GM19238 (cell line): Measurements from ENCODE around the gene CD164L2.
"Not testable (repeated sequence)": the region's sequence is repeated elsewhere in the genome, so short reads cannot be mapped to it uniquely, and the experiment has no call there.

Source experiments
- DNase-seq: peaks from one replicate; pipeline ENCODE4 v3.0.0; 2011; ENCODE audit warnings: low spot score; ENCODE audit not compliant: insufficient read length

CD164L2 gene

DNA sequence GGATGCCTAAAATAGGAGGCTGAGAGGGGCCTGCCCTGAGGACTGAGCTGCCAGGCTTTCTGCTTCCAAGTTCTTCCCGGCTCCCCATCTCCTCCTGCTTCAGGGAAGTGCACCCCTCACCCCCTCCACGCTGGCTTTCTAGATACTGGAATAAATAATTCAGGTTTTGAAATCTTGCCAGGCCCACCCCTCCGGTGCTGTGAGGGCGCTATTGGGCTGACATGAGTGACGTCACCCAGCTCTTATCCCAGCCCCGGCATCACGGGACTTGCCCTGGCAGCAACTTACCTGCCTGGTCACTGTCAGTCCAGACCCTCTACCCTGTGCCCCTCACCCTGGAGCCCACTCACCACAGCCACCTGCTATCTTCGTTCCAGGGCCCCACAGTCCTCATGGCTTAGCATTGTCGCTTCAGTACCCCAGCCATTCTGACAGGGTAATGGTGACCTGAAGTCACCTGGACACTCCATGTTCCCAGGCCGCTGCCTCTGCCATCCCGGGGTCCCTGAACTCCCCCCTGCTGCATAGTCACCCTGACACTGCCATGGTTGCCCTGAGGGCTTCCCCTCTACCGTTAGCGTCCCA lies 8.5 kb upstream of the CD164L2 start:
- DNase-seq: no peak

DNA sequence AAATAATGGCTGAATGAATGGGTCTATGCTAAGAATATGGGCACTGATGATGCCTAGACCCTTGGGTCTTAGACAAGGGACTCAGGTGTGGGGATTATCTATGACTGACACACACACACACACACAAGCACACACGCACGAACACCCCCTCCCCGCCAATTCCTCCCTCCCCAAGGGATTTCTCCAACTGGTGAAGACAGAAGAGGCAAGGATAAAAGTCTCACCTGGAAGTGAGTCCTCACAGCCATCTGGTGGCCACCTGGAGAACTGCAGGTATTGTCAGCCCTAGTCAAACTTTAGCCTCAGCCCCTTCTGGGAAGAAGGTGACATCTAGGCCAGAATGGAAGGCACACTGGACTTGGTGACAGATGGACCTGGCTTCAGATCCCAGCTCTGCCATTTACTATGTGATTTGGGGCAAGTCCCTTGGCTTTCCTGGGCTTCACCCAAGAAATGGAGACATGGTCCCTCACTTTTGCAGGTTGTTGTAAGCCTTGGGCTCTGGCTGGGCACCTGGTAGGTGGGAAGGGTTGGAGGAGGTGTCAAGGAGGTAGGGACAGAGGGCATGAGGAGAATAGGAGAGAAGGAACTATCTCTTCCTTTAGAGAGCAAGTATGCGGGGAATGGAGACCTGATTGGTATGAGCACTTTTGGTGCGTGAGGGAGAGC lies 5.3 kb upstream of the CD164L2 start:
- peak; percentile 67 for DNase-seq

DNA sequence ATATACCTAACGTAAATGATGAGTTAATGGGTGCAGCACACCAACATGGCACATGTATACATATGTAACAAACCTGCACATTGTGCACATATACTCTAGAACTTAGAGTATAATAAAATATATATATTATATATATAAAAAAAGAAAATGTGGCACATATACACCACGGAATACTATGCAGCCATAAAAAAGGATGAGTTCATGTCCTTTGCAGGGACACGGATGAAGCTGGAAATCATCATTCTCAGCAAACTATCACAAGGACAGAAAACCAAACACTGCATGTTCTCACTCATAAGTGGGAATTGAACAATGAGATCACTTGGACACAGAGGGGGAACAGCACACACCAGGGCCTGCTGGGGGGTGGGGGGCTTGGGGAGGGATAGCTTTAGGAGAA lies 1.7 kb upstream of the CD164L2 start:
- not testable (repeated sequence) for DNase-seq

DNA sequence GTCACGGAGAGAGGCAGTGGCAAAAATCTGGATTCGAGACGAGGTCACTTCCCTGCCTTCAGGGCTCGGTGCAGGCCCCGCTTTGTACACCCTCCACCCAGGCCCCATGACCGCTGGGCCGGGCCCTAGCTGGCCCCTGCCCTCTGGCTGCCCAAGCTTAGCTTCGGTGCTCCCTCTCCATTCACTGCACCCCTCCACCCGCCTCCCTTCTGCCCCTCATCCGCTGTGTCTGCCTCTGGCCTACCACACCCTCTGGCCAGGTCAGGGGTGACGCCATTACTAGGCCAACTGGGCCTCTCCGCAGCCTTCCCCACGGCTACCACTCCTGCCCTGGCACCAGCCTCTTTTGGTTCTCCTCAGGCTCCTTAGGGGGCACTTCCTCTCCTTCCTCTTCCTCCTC lies 528 bp upstream of the CD164L2 start:
- no peak for DNase-seq

DNA sequence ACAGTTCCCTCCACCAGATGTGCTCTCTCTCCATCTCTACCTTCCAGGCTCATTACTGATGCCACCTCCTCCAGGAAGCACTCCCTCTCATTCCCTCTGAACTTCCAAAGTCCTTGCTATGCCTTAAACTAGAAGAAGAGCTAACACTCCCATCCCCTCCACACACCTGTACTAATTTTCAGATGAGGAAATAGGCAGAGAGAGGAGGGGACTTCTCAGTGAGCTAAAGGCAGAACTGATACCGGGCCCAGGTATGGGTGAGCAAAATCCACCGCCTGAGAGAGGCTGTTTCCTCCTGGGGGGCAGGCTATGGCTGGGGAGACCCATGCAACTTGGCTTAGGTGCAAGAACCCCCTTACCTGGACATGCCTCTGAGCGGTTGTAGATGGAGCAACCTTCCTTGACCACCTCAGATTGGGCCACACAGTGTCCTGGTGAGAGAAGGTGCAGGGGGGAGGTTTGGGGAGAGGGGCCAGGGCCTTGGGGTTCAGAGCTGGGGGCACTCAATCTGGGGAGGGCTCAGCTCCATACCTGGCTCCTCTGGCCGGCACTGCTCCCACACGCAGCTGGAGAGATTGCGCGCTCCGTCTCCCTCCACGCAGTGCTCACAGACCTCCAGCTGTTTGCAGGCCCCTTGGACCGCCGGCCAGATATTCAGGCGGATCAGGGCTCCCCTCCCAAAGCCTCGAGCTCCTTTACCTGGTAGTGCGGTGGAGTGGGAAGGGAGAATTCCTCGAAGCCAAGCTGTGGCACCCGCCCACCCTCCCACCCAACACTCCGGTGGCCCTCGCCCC lies 967 bp downstream of the CD164L2 start:
- no peak for DNase-seq

DNA sequence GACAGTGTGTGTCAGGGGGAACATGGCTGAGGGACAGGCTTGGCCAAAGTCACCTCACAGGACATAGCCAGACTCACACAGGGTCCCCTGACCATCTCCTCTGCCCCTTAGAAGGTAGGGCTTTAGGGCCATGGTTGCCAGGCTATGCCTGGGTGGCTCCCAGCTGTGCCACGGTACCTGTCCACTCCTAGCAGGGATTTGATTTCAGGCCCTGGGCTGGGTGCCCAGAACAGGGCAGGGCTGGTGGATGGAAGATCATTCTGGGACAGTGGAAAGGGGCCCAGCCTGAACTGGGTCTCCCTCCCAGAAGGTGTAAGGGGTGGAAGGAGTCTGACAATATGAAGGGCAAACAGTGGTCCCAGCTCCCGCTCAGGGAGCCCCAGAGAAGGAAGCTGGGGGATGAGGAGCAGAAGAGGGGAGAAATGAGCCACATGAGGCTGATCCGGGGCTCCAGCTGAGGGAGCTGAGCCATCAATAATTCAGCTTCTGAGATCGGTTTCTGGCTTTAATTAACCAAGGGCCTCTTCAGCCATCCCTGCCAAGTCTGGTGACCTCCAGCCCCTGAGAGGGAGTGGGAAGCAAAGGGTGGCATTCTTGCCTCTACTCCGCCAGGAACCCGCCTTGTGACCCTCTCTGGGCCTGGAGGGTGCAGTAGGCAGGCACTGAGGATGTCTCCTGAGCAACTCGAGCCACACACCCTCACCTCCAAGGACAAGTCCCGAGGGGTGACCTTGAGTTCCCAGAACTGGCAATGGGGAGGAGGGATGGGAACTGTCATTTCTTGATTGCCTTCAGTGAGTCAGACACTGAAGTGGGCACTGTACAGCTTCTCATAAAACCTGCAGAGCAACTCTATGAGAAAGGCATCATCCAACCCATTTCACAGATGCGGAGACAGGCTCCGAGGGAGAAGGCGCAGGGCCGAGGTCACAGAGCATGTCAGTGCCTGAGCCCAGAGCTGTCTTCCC lies 2.1 kb downstream of the CD164L2 start:
- DNase-seq: no peak

DNA sequence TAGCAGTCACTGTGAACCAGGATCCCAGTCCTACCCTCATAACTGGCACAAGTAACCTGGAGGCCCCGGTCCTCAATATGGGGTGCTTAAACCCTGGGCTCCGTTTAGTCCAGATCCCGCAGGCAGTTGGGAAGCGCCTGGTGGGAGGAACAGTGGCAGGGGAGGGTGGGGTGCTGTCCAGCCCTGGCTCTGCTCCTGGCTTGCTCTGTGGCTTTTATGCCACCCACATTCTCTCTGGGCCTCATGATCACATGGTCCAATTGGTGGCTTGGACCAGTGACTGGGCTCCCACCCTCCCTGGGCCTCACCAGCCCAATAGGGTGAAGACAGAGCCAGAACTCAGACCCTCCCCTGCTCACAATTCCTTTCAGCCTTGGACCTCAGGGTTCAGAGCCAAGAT lies 2.9 kb downstream of the CD164L2 start:
- no peak for DNase-seq

DNA sequence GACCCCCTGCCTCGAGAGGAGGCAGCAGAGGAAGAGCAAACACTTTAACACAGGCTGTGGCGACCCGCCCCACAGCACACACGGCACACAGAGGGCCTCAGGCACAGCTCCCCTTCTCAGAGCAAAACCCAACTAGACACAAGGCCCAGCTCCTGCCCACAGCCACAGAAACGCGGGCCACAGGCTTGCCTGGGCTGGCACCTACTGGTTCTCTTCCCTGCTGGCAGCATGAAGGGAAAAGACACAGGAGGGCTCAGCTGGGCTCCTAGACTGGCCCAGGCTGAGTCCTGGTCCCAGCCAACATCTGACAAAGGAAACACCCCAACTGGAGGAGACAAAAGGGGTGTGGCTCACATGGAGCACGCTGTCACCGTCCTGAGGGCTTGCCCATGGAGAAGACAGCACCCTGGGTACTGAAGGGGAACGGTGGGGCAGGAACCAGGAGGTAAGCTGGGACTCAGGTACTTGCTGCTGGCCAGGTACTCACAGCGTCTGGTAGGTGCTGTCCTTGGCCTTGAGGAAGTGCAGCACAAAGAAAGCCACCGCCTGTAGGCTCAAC lies 3.5 kb downstream of the CD164L2 start:
- DNase-seq: no peak

DNA sequence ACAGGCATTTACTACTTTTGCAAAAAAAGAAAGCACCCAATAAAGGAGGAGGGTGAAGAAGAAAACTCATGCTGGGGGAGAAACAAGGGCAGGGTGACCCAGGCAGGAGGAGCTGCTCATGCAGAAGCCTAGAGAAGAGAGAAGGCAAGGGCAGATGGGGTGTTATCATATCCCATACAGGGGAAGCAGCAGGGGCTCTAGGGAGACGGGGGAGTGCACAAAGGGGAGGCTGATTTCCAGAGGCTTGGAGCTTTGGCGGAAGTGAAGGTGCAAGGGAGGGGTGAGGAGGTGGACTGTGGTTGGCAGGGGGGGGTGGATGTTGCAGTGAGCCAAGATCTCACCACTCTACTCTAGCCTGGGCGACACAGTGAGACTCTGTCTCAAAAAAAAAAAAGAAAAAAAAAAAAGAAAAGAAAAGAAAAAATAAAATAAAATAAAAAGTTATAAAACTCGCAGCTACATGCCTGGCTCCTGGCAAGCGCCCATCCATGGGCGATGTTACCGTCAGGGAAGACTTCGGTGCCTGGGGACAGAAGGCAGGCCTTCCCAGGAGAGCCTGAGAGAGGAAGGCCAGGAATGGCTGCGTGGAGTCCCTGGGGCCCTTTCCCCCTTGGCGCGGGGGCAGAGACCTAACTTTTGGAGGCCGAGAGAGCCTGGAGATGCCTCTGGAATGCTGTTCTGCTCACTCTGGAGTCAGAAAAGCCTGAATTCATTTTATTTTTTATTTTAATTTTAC lies 5.2 kb downstream of the CD164L2 start:
- DNase-seq: no peak

DNA sequence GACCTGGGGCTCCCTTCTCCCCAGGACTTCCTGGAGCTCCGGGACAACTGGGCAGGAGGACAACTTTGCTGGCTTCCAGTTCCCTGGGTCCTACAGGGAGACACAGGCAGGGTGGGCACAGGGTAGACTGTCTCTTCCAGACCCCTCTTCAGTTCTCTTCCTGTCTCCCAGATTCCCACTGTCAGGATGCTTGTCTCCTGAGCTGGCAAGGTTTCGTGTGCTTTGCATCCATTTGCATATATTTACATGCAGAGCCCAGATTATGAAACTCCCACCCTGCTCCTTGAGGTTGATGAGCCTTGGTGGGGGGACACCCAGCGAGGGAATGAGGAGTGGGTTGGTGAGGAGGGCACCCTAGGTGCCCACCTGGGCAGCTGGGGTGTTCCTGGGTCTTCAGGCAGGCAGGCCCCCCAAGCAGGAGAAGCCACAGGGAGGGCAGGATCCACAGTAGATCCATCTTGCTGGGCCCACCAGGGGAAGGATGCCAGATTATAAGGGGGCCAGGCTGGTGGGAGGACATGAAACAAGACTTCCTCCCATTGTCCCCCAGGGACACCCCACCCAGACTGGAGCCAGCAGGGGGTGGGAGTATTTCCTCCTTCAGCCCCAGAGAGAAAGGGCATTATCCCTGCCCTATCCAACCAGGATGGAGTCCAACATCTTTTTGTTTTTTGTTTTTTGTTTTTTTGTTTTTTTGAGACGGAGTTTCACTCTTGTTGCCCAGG lies 8.6 kb downstream of the CD164L2 start, which contains the start of gene FCN3:
TSS of gene FCN3 (minus strand) at position 463 of the 725 bp plus-strand sequence. CDS start at position 457, 6 bp downstream.
- DNase-seq: no peak

DNA sequence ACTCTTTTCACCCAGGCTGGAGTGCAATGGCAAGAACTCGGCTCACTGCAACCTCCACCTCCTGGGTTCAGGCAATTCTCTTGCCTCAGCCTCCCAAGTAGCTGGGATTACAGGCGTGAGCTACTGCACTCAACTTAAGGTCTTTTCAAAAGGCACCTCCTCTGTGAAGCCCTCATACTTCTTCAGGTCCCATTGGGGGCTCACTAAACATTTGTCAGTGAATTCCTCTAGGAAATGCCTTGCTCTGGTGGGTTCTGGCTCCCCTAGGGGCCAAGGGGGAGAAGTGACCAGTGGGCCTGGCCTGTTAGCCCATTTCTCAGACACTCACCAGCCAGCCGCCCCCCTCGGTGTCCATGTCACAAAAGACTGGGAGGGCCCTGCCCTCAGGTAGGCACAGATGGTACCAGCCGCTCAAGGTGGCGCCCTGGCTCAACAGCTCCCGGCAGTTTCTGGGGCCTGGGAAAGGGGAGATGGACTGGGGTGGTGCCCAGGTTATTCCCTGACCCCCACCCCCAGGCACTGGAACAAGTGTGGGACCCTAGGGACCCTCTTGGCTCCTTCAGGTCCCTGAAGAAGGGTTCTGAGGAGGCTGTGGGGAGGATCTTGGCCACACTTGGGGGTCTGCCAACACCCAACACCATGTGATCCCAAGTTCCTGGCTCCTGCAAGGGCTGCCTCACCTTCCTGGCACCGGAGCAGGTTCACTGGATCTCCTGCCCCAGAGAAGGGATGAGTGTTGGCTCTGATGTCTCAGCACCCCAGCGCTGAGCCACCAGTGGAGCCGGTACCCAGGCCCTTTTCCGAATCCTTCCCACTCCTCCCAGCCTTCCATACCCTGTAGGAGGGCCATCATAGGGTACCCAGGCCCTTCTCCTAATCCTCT lies 10.1 kb downstream of the CD164L2 start:
- no peak for DNase-seq

DNA sequence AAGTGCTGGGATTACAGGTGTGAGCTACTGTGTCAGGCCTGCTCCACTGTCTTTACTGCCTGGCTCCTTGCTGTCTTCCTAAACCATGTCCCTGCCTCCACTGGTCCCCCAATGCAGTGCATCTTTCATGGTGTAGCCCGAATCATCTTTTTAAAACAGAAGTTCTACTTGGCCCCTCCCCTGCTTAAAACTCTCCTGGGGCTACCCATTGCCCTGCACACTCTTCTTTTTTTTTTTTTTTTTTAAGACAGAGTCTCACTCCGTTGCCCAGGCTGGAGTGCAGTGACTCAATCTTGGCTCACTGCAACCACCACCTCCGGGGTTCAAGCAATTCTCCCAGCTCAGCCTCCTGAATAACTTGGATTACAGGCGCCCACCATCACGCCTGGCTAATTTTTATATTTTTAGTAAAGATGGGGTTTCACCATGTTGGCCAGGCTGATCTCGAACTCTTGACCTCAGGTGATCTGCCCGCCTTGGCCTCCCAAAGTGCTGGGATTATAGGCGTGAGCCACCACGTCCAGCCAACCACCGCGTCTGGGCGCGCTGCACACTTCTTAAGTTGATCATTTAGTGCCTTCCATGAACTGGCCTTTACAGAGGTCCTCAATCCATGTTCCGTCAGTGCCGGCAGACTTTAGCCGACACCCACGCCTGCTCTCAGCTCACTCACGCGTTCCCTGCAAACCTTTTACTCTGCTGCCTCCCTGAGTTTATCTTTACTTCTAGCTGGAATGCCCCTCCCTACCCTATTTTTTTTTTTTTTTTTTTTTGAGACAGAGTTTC lies 10.9 kb downstream of the CD164L2 start:
- no peak for DNase-seq

DNA sequence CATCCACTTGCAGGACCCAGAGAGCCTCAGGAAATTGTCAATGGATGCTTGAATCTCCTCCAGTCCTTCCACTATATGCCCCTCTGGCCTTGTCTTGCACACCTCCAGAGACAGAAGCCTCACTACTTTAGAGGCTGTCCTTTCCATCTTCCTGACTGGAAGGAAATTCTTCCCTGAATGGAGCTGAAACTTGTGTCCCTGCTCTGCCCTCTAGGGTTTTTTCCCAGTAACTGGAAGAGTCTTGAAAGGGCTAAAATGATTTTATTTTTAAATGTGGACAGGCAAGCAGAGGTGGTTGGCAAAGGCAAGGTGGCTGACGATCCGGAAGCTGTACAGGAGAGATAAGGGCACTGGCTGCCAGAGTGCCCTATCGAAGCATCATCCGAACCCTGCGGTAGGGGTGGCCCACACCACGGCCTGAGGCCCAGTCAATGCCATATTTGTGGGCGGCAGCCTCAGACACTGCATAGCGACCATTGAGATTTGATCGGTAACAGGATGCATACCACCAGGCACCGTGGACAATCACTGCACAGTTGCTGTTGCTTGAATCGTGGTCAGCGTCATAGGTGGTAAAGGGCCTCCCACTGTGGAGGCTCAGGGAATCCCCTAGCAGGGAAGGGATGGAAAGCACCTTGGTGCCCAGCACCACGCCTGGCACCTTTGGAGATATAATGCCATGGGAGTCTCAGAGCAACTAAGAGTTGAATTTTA lies 14.1 kb downstream of the CD164L2 start:
- DNase-seq: no peak

DNA sequence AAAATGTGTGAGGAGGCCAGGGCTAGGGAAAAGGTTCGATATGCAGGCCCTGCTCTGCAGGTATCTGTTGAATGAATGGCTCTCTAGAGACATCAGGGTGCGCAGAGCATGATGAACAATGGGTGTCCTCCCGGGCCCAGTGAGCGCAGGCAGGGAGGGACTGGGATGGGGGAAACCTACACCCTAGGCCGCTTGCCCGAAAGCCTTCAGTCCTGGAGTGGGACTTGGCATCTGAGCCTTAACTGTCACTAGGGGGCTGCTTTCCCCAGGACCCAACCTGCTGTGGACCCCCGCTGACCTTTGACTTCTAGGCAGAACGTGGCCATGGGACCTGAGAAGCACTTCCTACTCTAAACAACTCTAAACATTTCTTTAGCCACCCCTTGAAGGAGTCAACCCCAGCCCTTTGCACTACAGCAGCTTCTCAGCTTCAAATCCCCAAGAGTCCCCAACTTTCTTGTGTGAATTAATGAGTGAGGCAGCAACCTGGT lies 15.9 kb downstream of the CD164L2 start:
- no peak for DNase-seq

DNA sequence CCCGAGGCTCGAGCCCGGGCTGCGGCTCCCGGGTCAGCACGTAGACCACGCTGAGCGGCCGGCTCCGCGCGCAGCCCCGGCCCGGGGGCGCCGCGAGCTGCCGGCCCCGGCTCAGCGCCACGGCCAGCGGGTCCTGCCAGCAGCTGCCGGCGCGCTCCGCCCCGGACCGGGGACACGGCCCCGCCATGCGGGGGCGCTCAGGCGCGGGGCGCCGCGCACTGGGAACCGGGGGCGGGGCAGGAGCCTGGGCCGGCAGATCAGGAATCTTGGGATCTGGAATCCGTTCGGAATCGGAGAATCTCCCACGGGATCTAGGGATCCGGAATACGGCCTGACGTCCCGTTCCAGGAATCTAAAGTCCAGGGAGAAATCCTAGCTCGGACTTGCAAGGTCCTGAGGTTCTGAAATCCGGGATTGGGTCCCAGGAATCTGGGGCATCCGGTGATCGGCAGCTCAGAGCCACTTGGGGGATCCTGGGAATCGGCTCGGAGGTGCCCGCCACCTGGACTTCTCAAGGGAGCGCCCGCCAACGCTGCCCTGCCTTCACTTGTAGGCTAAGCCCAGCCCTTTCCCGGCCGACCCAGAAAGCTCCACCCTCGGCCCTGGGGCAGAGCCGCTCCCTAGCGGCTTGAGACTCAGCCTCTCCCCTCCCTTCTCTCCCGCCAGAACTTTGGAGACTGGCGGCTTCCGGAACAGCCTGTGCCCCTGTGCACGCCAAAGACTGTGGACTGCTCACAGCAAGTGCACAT lies 16.5 kb downstream of the CD164L2 start, which contains the start of gene MAP3K6:
TSS of gene MAP3K6 (minus strand) at position 551 of the 749 bp plus-strand sequence. CDS start at position 187, 364 bp downstream.
- DNase-seq: no peak

DNA sequence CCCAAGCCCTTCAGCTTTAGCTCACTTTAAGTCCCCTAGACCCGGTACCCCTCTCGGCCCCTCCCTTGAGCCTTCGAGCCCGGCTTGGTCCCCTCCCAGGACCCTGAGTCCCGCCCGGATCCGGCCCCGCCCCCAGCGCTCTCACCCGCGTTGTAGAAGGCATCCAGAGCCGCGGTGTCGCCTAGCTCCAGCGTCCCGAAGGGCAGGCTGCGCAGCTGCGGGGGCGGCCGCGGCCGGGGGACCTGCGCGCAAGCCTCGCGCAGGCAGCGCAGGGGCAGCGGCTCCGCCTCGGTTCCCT lies 17.1 kb downstream of the CD164L2 start:
- peak; percentile 75 for DNase-seq
